Smooth muscle cell (in vitro differentiated cells): ENCODE results near the gene BCL2A1. TPM values are rescaled to one million over a fixed set of nuclear protein-coding genes. Genes with fewer than 3 reads are reported as not detected.

Source experiments
- DNase-seq: peaks from one replicate; lab custom pipeline; 2025; ENCODE audit not compliant: unreplicated experiment; lab: John Stamatoyannopoulos, UW
- H2AFZ ChIP-seq: fragments of 200-600 bp; sonication (generic); 2 replicates; pipeline ENCODE4 v1.6.0; 2016; ENCODE audit warnings: antibody characterized with exemption, low read depth, mild to moderate bottlenecking
- H3F3A ChIP-seq: fragments of 200-600 bp; sonication (generic); 2 replicates; pipeline ENCODE4 v1.6.0; 2017; ENCODE audit warnings: antibody characterized with exemption, low read depth
- H3K27ac ChIP-seq: fragments of 200-600 bp; sonication (generic); 2 replicates; pipeline ENCODE4 v1.5.1; 2016; ENCODE audit warnings: low read depth, mild to moderate bottlenecking
- H3K27me3 ChIP-seq: fragments of 200-600 bp; sonication (generic); 2 replicates; pipeline ENCODE4 v1.6.1; 2016; ENCODE audit warnings: low read depth, mild to moderate bottlenecking
- H3K36me3 ChIP-seq: fragments of 200-600 bp; sonication (generic); 2 replicates; pipeline ENCODE4 v1.5.1; 2016; ENCODE audit warnings: low read depth
- H3K4me1 ChIP-seq: fragments of 200-600 bp; sonication (generic); 2 replicates; pipeline ENCODE4 v1.5.1; 2016; ENCODE audit warnings: low read depth
- H3K4me2 ChIP-seq: fragments of 200-600 bp; sonication (generic); 2 replicates; pipeline ENCODE4 v1.6.0; 2016; ENCODE audit warnings: mild to moderate bottlenecking
- H3K4me3 ChIP-seq: fragments of 200-600 bp; sonication (generic); 2 replicates; pipeline ENCODE4 v1.5.1; 2016; ENCODE audit warnings: mild to moderate bottlenecking
- H3K79me2 ChIP-seq: fragments of 200-600 bp; sonication (generic); 2 replicates; pipeline ENCODE4 v1.6.0; 2016; ENCODE audit warnings: low read depth, mild to moderate bottlenecking
- H3K9ac ChIP-seq: fragments of 200-600 bp; sonication (generic); 2 replicates; pipeline ENCODE4 v1.6.0; 2016; ENCODE audit warnings: low read depth
- H3K9me3 ChIP-seq: fragments of 200-600 bp; sonication (generic); replicated peaks from 2 replicates; pipeline ENCODE4 v1.5.1; 2016; ENCODE audit warnings: low read depth
- H4K20me1 ChIP-seq: fragments of 200-600 bp; sonication (generic); 2 replicates; pipeline ENCODE4 v1.6.0; 2016; ENCODE audit warnings: low read depth
- WGBS: methylation state at CpG from one replicate; pipeline ENCODE4 v1.1.7; 2016; ENCODE audit warnings: low lambda C conversion rate; 5-methylcytosine and 5-hydroxymethylcytosine counted together
- polyA plus RNA-seq: library from polyadenylated mRNA; unstranded; fragments of >200 nt; fragmentation: Nextera tagmentation; extraction: Ambion mirVana; gene quantifications from 2 replicates; pipeline ENCODE4 v1.2.1, GENCODE V29; 2016
- total RNA-seq: library from RNA; depleted of rRNA; stranded (reverse); fragments of >200 nt; gene quantifications from 2 replicates; pipeline ENCODE4 v1.2.3, GENCODE V29; 2014
- TF ChIP-seq, protein P1 (sequence below): fragments of 200-600 bp; sonication (generic); IDR thresholded peaks from 2 replicates; pipeline ENCODE4 v1.5.1; 2017; ENCODE audit warnings: borderline replicate concordance, mild to moderate bottlenecking, antibody characterized with exemption; ENCODE audit not compliant: insufficient read depth, poor library complexity, severe bottlenecking

Gene BCL2A1
- total and polyA plus RNA-seq, 2 experiments from 2014 or later = 13.4 to 18.2 TPM

DNA sequence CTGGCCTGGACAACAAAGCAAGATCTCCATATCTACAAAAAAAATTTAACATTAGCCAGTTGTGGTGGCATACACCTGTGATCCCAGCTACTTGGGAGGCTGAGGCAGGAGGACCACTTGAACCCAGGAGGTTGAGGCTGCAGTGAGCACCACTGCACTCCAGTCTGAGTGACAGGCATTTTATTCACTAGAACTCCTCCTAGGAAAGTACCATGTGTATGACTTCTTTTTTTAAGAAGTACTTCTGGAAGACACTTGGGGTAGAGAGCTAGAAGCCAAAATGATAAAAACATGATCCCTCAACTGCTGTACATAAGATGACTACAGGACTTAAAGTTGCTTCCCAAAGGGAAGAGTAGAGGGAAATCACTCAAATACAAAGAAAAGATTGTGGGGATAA is 24.0 kb downstream of the BCL2A1 start:
- no peak for DNase-seq
- no peak overlapping the region for H3K4me3 ChIP-seq
- H3K9me3 ChIP-seq = no peaks in the 10 kb centered on the region
- no peaks in the 10 kb centered on the region for H3K27me3 ChIP-seq
- H3F3A ChIP-seq = peaks cover 4% of the 10 kb centered on the region
- no peak overlapping the region for H3K4me2 ChIP-seq
- no peak overlapping the region for H3K27ac ChIP-seq
- TF ChIP-seq, protein P1, sequence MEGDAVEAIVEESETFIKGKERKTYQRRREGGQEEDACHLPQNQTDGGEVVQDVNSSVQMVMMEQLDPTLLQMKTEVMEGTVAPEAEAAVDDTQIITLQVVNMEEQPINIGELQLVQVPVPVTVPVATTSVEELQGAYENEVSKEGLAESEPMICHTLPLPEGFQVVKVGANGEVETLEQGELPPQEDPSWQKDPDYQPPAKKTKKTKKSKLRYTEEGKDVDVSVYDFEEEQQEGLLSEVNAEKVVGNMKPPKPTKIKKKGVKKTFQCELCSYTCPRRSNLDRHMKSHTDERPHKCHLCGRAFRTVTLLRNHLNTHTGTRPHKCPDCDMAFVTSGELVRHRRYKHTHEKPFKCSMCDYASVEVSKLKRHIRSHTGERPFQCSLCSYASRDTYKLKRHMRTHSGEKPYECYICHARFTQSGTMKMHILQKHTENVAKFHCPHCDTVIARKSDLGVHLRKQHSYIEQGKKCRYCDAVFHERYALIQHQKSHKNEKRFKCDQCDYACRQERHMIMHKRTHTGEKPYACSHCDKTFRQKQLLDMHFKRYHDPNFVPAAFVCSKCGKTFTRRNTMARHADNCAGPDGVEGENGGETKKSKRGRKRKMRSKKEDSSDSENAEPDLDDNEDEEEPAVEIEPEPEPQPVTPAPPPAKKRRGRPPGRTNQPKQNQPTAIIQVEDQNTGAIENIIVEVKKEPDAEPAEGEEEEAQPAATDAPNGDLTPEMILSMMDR = no peak
- no peaks in the 10 kb centered on the region for H4K20me1 ChIP-seq
- no peak overlapping the region for H2AFZ ChIP-seq
- H3K79me2 ChIP-seq = no peaks in the 10 kb centered on the region
- H3K4me1 ChIP-seq = no peaks in the 10 kb centered on the region
- H3K9ac ChIP-seq = no peak overlapping the region
- H3K36me3 ChIP-seq = no peaks in the 10 kb centered on the region

DNA sequence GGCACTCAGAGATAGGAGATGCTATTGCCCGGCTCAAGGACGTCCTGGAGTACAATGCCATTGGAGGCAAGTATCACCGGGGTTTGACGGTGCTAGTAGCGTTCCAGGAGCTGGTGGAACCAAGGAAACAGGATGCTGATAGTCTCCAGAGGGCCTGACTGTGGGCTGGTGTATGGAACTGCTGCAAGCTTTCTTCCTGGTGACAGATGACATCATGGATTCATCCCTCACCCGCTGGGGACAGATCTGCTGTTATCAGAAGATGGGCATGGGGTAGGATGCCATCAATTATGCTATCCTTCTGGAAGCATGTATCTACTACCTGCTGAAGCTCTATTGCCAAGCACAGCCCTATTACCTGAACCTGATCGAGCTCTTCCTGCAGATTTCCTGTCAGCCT is 26.4 kb downstream of the BCL2A1 start:
- H3K4me3 ChIP-seq = no peak overlapping the region
- DNase-seq = no peak
- peak overlapping the region; percentile 56 for H3K9ac ChIP-seq
- no peaks in the 10 kb centered on the region for H3K27me3 ChIP-seq
- H3F3A ChIP-seq = peaks cover 7% of the 10 kb centered on the region
- 85% methylated on average over 7 of the region's 7 CpGs for WGBS
- H3K4me2 ChIP-seq = no peak overlapping the region
- no peaks in the 10 kb centered on the region for H3K9me3 ChIP-seq
- no peaks in the 10 kb centered on the region for H3K79me2 ChIP-seq
- TF ChIP-seq, protein P1 = no peak
- H4K20me1 ChIP-seq = no peaks in the 10 kb centered on the region
- no peak overlapping the region for H2AFZ ChIP-seq
- H3K4me1 ChIP-seq = no peaks in the 10 kb centered on the region
- H3K27ac ChIP-seq = peak overlapping the region; percentile 94
- no peaks in the 10 kb centered on the region for H3K36me3 ChIP-seq

DNA sequence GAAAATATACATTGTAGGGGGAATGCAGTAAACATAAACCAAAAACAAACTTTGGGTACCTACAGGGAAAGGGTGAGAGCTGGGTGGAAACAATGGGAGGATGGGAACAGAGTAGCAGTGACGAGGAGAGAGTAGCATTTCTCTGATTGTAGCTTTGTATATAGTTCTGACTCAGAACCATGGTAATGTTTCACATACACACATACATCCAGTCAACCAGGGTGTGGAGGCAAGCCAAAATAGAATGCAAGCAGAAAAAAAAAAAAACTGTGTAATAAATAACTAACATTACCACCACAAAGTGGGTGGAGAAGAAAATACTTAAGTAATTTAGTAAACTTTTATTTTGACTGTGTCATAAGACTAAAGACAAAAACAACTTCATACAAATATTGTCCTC is 27.2 kb downstream of the BCL2A1 start:
- WGBS = 32% methylated on average over 1 of the region's 1 CpG

More for the DNA sequence above, 27.2 kb downstream of the BCL2A1 start:
- Histone ChIP-seq H4K20me1 (no peaks in the 10 kb centered on the region), H3K4me3 (no peak overlapping the region), H3K27ac (peak overlapping the region; percentile 94), H3K9ac (peak overlapping the region; percentile 72), H3K9me3 (no peaks in the 10 kb centered on the region), H3K79me2 (no peaks in the 10 kb centered on the region), H3F3A (peaks cover 7% of the 10 kb centered on the region), H3K36me3 (no peaks in the 10 kb centered on the region), H3K27me3 (no peaks in the 10 kb centered on the region), H3K4me1 (no peaks in the 10 kb centered on the region), H3K4me2 (peak overlapping the region; percentile 51), H2AFZ (no peak overlapping the region)
- TF ChIP-seq, protein P1 = no peak
- DNase-seq = no peak
